ENCODE results near the gene TRAPPC3L.
A peak's percentile ranks its signal among the peaks of the same experiment; 100 is the strongest.

The TRAPPC3L gene

GRCh38 chr6:116545651-116546050 is at the start of gene TRAPPC3L:
Gene TRAPPC3L (minus strand): TSS chr6:116545684. CDS start chr6:116545514, 170 bp downstream.
- H3K27ac ChIP-seq = no peak within 1 kb of the TSS
- TF ChIP-seq CTCF (conservative IDR thresholded peaks at IDR 0.05) = no peak

DNA sequence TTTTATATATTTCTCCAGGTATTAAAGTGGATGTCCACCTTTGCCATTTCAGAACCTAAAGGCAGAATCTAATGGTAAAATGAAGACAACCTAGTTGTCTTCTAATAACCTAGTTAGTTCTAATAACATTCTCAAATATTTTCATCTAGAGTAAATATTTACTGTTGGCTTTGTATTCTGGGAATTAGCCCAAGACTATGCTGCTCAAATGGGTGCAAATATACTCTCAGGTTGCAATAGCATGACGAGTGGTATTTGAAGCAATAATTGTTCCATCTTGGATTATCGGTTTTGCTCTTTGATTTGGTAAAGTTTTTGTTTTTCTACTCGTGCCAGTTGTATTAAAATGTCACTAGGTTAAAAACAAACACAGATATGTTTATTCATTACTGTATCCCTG is 49.8 kb upstream of the TRAPPC3L start:
- TF ChIP-seq CTCF (conservative IDR thresholded peaks at IDR 0.05) = no peak
- H3K27ac ChIP-seq = peak overlapping the region; percentile 38

DNA sequence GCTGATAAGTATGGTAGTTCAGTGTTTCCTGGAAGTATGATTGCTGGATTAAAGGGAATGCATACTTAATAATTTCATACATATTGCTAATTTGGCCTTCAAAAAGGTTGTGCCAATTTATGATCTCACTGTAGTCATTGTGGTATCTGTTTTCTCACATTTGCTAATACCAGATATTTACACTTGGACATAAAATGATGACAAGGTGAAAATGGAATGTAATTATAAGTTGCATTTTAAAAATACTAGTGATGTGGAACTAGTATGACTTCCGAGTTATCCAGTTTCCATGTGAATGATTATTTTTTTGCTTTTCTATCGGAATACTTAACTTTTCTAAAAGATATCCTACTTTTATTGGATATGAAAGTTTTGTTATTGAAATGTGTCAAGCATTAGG is 41.3 kb upstream of the TRAPPC3L start:
- H3K27ac ChIP-seq = no peak overlapping the region
- no peak for TF ChIP-seq CTCF (conservative IDR thresholded peaks at IDR 0.05)

GRCh38 chr6:116586276-116586675 is 40.8 kb upstream of the TRAPPC3L start:
- TF ChIP-seq CTCF (conservative IDR thresholded peaks at IDR 0.05) = no peak
- no peak overlapping the region for H3K27ac ChIP-seq

DNA sequence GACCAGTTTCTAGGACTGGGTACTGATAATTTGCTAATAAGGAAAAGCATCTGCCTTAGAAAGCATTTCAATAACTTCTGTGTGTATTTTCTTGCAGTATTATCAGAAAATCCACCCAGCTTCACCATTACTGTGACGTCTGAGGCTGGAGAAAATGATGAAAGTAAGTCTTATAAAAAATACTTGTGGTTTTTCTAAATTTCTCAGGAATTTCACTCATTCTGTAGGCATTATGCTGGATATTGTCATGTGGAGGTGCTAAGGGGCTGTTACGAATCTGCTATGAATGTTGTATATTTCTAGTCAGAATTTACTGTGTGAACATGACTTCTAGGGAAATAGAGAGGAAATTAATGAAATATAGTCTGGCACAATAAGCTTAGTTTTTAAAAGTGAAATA is 34.7 kb upstream of the TRAPPC3L start:
- TF ChIP-seq CTCF (conservative IDR thresholded peaks at IDR 0.05) = no peak

DNA sequence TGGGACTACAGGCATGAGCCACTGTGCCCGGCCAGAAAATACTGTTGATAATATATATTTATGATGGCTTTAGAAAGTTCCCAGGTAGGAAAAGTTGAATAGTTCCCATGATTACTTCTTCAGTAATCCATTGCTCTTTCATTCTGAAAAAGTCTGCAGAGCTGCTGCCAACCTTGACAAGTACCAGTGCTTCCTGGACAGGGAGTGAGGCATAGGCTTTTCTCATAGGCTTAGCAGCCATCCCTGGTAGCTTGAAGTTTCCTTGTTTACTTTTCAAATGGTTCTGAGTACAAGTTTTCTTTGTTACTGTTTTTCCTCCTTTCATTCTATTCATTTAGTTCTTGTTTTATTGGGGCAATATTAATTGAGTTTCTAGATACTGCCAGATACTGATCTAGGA is 33.7 kb upstream of the TRAPPC3L start:
- no peak overlapping the region for H3K27ac ChIP-seq
- TF ChIP-seq CTCF (conservative IDR thresholded peaks at IDR 0.05) = no peak

More for the DNA sequence above, 34.7 kb upstream of the TRAPPC3L start:
- H3K27ac ChIP-seq = no peak overlapping the region

DNA sequence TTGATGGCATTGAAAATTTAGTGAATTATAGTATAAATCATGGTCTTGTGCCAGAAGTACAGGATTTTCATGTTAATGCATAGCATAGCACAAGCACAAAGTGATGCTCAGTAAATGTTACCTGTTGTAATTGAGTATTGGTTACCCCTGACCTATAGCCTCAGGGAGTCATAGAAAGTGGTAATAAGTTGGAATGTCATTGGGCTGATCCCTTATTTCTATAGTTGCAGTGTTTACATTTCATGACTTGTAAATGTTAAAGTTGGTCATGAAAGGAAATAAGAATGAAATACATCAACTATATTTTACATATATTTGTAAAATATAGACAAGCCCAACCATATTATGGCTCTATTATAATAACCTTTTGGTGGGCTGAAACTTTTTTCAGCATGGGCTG is 32.9 kb upstream of the TRAPPC3L start:
- no peak for TF ChIP-seq CTCF (conservative IDR thresholded peaks at IDR 0.05)

DNA sequence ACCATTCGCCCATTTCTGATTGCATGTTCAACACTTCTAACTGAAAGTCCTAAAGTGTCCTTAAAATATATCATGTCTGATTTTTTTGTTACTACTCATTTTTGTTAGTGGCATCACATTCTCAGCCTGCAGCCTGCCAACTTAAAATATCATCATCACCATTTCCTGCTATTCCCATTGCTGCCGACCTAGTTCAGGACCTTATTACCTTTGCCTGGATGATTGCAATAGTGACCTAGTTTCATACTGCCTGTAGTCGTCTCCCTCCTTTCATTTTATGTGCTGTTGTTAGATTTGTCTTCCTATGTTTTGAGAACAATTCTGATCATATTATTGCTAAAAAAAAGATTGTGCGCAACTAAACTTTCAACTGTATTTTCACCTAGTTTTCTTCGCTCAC is 32.0 kb upstream of the TRAPPC3L start:
- H3K27ac ChIP-seq = no peak overlapping the region
- no peak for TF ChIP-seq CTCF (conservative IDR thresholded peaks at IDR 0.05)

More for the DNA sequence above, 32.9 kb upstream of the TRAPPC3L start:
- no peak overlapping the region for H3K27ac ChIP-seq

Data from VCaP (cell line).